HEK293 (cell line): Measurements from ENCODE around the gene CENPA.

Source experiments
- CTCF ChIA-PET: fragments of 350-600 bp; formaldehyde crosslinking; extraction: SDS; loops from one replicate; lab custom pipeline; 2021; ENCODE audit warnings: antibody characterized with exemption; lab: Yijun Ruan, JAX
- POLR2A ChIA-PET: fragments of 300-600 bp; formaldehyde crosslinking; extraction: SDS; loops from one replicate; lab custom pipeline; 2020; ENCODE audit warnings: antibody characterized with exemption, inconsistent platforms; lab: Yijun Ruan, JAX
- H3K27ac ChIP-seq: fragments of 200-500 bp; sonication (Bioruptor generic); 2 replicates; pipeline ENCODE4 v1.5.1; 2014; ENCODE audit warnings: low read depth, low read length, control low read depth, inconsistent platforms; ENCODE audit errors: extremely low read depth
- H3K36me3 ChIP-seq, 2 experiments: fragments of 200-500 bp in 1 of 2; sonication (Bioruptor generic) in 1 of 2; 1 replicate in 1 of 2; 2 replicates in 1 of 2; pipeline ENCODE4 v1.5.1; 2014 to 2017; ENCODE audit warnings: inconsistent platforms in 2 of 2, low read length in 2 of 2; ENCODE audit not compliant: control insufficient read depth in 2 of 2, insufficient read depth in 1 of 2
- H3K4me1 ChIP-seq: fragments of 200-500 bp; sonication (Bioruptor generic); 2 replicates; pipeline ENCODE4 v1.5.1; 2014; ENCODE audit warnings: mild to moderate bottlenecking, low read length, inconsistent platforms; ENCODE audit not compliant: control insufficient read depth, insufficient read depth
- H3K4me3 ChIP-seq: 2 replicates; pipeline ENCODE4 v1.5.1; 2011; ENCODE audit warnings: low read depth, mild to moderate bottlenecking, control low read depth, low read length, moderate library complexity
- H3K9me3 ChIP-seq: fragments of 200-500 bp; sonication (Bioruptor generic); 2 replicates; pipeline ENCODE4 v1.5.1; 2014; ENCODE audit warnings: low read depth, low read length, inconsistent platforms; ENCODE audit not compliant: control insufficient read depth, insufficient read depth
- BCL6B ChIP-seq: fragments of 450-650 bp; formaldehyde crosslinking; IDR thresholded peaks from 2 replicates; pipeline ENCODE4 v1.5.1; 2017; ENCODE audit warnings: missing biosample characterization, missing genetic modification characterization
- HOXD13 ChIP-seq: sonication (generic); formaldehyde crosslinking; IDR thresholded peaks from 2 replicates; pipeline ENCODE4 v1.8.0; 2022; ENCODE audit warnings: missing genetic modification reagents, borderline replicate concordance
- PRDM1 ChIP-seq: fragments of 450-650 bp; formaldehyde crosslinking; IDR thresholded peaks from 2 replicates; pipeline ENCODE4; 2016; ENCODE audit warnings: missing biosample characterization, missing genetic modification characterization
- RBAK ChIP-seq: fragments of 450-650 bp; formaldehyde crosslinking; IDR thresholded peaks from 2 replicates; pipeline ENCODE4 v1.5.1; 2016; ENCODE audit warnings: missing biosample characterization, missing genetic modification characterization
- REPIN1 ChIP-seq: fragments of 450-650 bp; formaldehyde crosslinking; IDR thresholded peaks from 2 replicates; pipeline ENCODE4 v1.5.1; 2017; ENCODE audit warnings: missing biosample characterization, missing genetic modification characterization, low read depth
- ZFP37 ChIP-seq: fragments of 450-650 bp; formaldehyde crosslinking; IDR thresholded peaks from 2 replicates; pipeline ENCODE4 v1.5.1; 2016; ENCODE audit warnings: missing biosample characterization, missing genetic modification characterization
- ZIC2 ChIP-seq: fragments of 450-650 bp; formaldehyde crosslinking; IDR thresholded peaks from 2 replicates; pipeline ENCODE4 v1.5.1; 2016; ENCODE audit warnings: missing biosample characterization, missing genetic modification characterization
- ZNF132 ChIP-seq: fragments of 450-650 bp; formaldehyde crosslinking; IDR thresholded peaks from 2 replicates; pipeline ENCODE4 v1.5.1; 2017; ENCODE audit warnings: missing biosample characterization, missing genetic modification characterization, borderline replicate concordance
- ZNF138 ChIP-seq: fragments of 450-650 bp; formaldehyde crosslinking; IDR thresholded peaks from 2 replicates; pipeline ENCODE4 v1.5.1; 2016; ENCODE audit warnings: missing biosample characterization, missing genetic modification characterization, borderline replicate concordance
- ZNF239 ChIP-seq: fragments of 450-650 bp; formaldehyde crosslinking; IDR thresholded peaks from 2 replicates; pipeline ENCODE4 v1.5.1; 2016; ENCODE audit warnings: missing biosample characterization, missing genetic modification characterization
- ZNF510 ChIP-seq: fragments of 450-650 bp; formaldehyde crosslinking; IDR thresholded peaks from 2 replicates; pipeline ENCODE4 v1.5.1; 2018; ENCODE audit warnings: mild to moderate bottlenecking, missing genetic modification characterization, missing biosample characterization; ENCODE audit not compliant: insufficient replicate concordance
- ZNF626 ChIP-seq: fragments of 450-650 bp; sonication (Bioruptor Pico); formaldehyde crosslinking; IDR thresholded peaks from 2 replicates; pipeline ENCODE4 v1.5.1; 2018; ENCODE audit warnings: missing biosample characterization, missing genetic modification characterization, inconsistent platforms
- ZNF707 ChIP-seq: fragments of 450-650 bp; formaldehyde crosslinking; IDR thresholded peaks from 2 replicates; pipeline ENCODE4 v1.5.1; 2016; ENCODE audit warnings: missing biosample characterization, missing genetic modification characterization
- ZNF792 ChIP-seq: fragments of 450-650 bp; formaldehyde crosslinking; IDR thresholded peaks from 2 replicates; pipeline ENCODE4 v1.5.1; 2016; ENCODE audit warnings: missing biosample characterization, missing genetic modification characterization
- ZSCAN23 ChIP-seq: fragments of 450-650 bp; formaldehyde crosslinking; IDR thresholded peaks from 2 replicates; pipeline ENCODE4 v1.5.1; 2016; ENCODE audit warnings: missing biosample characterization, missing genetic modification characterization
- TF ChIP-seq, protein P1 (sequence below): fragments of 450-650 bp; formaldehyde crosslinking; IDR thresholded peaks from 2 replicates; pipeline ENCODE4 v1.5.1; 2016; ENCODE audit warnings: missing biosample characterization, missing genetic modification characterization
- TF ChIP-seq, protein P2 (sequence below): fragments of 450-650 bp; formaldehyde crosslinking; IDR thresholded peaks from 2 replicates; pipeline ENCODE4 v1.5.1; 2016; ENCODE audit warnings: missing biosample characterization, missing genetic modification characterization

Gene CENPA

GRCh38 chr2:26840937-26841610 is 55.2 kb downstream of the CENPA start (continued):
- no peak for TF ChIP-seq ZNF626
- no peak for TF ChIP-seq RBAK (tag by site-specific recombination)

GRCh38 chr2:26843041-26843440 is 57.2 kb downstream of the CENPA start:
- Histone ChIP-seq H3K36me3 (no peaks in the 10 kb centered on the region), H3K4me3 (no peak overlapping the region), H3K9me3 (no peaks in the 10 kb centered on the region), H3K4me1 (peaks cover 3% of the 10 kb centered on the region), H3K27ac (no peak overlapping the region)
- POLR2A ChIA-PET, result no interaction called here
- CTCF ChIA-PET, result interaction anchor here (0.6 to 2.6 kb wide), 5 partner anchors 80 to 328 kb away, joined by 3 to 13 read pairs (median 7); no protein-coding TSS in a partner anchor
- no peak for TF ChIP-seq PRDM1
- TF ChIP-seq ZSCAN23 (tag by site-specific recombination), result no peak
- no peak for TF ChIP-seq ZFP37
- TF ChIP-seq, protein P1, sequence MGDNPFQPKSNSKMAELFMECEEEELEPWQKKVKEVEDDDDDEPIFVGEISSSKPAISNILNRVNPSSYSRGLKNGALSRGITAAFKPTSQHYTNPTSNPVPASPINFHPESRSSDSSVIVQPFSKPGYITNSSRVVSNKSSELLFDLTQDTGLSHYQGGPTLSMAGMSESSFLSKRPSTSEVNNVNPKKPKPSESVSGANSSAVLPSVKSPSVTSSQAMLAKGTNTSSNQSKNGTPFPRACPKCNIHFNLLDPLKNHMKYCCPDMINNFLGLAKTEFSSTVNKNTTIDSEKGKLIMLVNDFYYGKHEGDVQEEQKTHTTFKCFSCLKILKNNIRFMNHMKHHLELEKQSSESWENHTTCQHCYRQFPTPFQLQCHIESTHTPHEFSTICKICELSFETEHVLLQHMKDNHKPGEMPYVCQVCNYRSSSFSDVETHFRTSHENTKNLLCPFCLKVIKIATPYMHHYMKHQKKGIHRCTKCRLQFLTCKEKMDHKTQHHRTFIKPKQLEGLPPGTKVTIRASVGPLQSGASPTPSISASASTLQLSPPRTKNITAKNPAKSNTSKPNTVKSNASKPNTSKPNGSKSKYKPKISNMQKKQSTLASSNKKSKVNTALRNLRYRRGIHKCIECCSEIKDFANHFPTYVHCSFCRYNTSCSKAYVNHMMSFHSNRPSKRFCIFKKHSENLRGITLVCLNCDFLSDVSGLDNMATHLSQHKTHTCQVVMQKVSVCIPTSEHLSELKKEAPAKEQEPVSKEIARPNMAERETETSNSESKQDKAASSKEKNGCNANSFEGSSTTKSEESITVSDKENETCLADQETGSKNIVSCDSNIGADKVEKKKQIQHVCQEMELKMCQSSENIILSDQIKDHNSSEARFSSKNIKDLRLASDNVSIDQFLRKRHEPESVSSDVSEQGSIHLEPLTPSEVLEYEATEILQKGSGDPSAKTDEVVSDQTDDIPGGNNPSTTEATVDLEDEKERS (tag by site-specific recombination), result no peak
- TF ChIP-seq ZNF239, result no peak
- TF ChIP-seq, protein P2, sequence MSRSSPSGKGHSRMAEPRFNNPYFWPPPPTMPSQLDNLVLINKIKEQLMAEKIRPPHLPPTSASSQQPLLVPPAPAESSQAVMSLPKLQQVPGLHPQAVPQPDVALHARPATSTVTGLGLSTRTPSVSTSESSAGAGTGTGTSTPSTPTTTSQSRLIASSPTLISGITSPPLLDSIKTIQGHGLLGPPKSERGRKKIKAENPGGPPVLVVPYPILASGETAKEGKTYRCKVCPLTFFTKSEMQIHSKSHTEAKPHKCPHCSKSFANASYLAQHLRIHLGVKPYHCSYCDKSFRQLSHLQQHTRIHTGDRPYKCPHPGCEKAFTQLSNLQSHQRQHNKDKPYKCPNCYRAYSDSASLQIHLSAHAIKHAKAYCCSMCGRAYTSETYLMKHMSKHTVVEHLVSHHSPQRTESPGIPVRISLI (tag by site-specific recombination), result no peak
- TF ChIP-seq ZNF707 (tag by site-specific recombination), result no peak
- TF ChIP-seq ZNF792, result no peak
- no peak for TF ChIP-seq ZIC2
- no peak for TF ChIP-seq ZNF132 (tag by site-specific recombination)
- TF ChIP-seq ZNF138, result no peak
- TF ChIP-seq REPIN1 (tag by site-specific recombination), result no peak
- no peak for TF ChIP-seq BCL6B (tag by site-specific recombination)
- no peak for TF ChIP-seq HOXD13 (CRISPR knock-in tag)
- no peak for TF ChIP-seq ZNF510 (tag by site-specific recombination)
- TF ChIP-seq, all 188 proteins: peak for 0
